HG03280 (cell line): ENCODE measurements around the gene GPR137C.

Experiments
- ATAC-seq: cut with Tn5 transposase; IDR thresholded peaks from one replicate; pipeline ENCODE4 v1.9.1; 2021; ENCODE audit warnings: mild to moderate bottlenecking, moderate library complexity; ENCODE audit not compliant: unreplicated experiment

Gene GPR137C, protein sequence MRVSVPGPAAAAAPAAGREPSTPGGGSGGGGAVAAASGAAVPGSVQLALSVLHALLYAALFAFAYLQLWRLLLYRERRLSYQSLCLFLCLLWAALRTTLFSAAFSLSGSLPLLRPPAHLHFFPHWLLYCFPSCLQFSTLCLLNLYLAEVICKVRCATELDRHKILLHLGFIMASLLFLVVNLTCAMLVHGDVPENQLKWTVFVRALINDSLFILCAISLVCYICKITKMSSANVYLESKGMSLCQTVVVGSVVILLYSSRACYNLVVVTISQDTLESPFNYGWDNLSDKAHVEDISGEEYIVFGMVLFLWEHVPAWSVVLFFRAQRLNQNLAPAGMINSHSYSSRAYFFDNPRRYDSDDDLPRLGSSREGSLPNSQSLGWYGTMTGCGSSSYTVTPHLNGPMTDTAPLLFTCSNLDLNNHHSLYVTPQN

DNA sequence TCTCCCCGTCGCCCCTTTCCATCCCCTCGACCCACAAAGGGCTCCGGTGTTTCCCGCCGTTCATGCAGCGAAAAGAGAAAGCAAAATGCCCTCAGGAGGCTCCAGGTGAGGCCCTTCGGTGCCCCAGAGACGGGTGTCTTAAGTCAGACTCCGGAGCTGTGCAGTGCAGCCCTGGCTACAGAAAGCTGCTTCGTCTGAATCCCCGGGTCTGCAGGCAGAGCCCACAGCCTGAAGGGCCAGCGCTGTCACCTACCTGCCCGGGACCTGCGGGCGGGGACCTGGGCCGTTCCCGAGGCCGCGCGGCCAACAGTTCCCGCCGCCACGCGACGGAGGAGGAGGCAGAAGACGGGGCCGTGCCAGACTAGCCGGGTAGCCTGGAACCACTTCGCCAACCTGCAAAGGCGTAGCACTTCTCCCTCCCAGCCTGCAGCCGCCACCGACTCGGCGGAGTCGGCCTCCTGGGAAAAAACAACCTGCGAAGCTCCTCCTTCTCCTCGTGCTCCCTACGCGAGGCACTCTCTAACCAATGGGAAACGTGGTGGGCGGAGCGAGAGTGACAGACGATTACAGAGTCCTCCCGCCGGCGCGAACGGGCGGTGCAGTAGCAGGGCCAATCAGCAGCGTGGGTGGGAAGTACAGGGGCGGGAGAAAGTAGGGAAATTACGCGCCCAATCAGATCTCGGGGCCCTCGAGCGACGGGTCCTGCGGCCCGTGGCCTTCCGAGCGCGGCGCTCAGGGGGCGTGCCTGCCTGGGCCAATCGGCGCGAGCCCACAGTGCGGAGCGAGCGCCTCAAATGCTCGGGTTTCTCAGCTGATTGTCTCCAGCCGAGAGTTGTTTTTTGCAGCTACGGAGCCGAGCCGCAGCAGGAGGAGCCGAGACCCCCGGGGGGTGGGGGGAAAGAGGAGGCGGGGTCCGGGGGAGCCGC lies at the start of gene GPR137C, which contains the start of gene TXNDC16:
GPR137C (plus strand) TSS at position 774 of the 926 bp plus-strand sequence. CDS start 312 bp downstream, outside the sequence.
TXNDC16 (minus strand) TSS at position 443 of the 926 bp plus-strand sequence. CDS start 8,948 bp downstream, outside the sequence.
- peak; percentile 96 for ATAC-seq

- no peak for ATAC-seq
Observed at GRCh38 chr14:52513249-52513648, 39.4 kb upstream of the GPR137C start.

DNA sequence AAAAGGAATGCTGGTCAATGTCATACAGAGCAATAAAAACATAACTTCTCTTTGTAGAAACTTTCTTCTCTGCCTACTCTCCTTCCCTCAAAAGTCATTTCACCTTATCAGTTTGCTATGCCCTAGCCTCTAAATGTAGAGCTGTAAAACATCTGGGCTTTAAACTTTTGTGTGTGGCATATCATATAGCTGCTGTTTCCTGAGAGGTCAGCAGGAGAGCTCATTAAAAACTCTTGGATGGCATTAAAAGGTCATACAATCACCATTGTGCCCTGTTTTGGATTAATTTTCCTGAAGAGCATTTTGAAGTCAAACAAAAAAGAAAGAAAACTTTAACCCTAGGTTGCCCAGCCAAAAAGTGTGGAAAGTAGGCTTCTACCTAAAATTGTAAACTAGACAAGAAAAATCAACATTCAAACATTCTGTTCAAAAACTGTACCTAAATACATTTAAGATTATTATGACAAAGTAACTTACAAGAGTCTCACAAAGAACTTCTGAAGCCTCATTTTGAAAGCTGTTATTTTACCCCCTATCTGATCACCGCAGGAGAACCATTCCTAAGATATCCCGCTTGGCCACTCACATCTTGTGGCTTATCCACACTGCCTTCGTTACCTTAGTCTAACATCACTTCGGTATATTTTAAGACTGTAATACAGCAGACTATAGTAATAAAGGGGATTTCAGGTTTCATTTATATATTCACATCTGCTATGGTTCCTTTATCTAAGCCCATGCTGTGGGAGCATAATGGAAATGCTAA lies 38.4 kb upstream of the GPR137C start:
- ATAC-seq = no peak

DNA sequence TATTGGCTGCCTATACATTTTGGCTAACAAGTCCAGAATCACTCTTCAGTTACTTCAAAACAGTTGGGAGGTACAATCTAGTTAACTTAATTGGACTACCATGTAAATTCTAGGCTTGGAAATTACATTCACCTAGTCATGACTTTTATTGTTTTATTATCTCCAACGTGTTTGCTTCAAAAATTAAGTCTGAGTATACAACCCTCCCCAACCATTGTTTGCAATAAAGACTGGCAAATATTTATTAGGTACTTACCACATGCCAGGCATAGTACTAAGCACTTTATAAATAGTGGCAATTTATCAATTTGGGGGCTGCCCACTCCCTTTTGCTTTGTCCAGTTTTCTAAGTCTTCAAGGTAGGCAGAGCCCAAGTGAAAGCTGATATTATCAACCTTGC lies 30.6 kb upstream of the GPR137C start:
- ATAC-seq = no peak

DNA sequence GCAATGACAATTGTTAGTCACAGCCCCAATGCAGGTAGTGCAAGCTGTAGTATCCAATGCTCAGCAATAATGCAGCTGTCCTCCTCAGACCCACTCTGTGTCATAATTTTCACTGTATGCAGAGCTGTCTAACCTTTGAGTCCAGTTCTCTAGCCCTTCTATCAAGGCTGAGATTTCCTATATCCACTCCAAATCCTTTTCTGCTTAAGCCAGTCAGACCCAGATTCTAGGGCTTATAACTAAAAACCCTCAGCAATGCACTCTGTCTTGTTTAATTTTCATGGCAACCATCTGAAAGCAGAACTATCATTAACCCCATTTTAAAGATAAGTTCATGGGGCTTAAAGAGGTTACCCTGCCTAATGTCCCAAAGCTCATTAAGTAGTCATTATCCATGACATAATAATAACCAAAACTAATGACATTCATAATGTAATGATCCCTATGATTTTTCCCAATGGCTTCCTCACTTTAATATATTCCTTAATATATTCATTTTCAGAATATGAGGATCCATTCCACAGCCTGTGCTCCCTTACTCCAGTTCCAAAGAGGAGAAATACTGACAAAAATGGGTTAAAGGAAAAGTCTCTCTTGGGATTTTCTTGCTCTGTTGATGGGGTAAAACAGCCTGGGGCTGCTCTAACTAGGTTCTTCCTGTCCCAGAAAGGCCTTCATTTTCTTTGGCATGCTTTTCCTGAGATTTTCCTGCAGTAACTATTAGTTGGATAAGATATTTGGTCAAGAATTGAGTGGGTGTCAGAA lies 29.9 kb upstream of the GPR137C start:
- no peak for ATAC-seq

GRCh38 chr14:52527052-52527451 lies 25.6 kb upstream of the GPR137C start:
- no peak for ATAC-seq

DNA sequence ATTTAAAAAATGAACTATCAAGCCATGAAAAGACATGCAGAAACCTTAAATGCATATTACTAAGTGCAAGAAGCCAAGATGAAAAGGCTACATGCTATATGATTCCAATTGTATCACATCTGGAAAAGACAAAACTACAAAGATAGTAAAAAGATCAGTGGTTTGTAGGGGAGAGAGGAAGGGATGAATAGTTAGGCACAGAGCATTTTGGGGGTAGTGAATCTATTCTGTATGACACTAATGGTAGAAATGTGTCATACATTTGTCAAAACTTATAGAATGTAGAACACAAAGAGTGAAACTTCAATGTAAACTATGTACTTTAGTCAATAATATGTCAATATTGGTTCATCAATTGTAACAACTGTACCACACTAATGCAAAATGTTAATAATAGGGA lies 21.2 kb upstream of the GPR137C start:
- no peak for ATAC-seq

GRCh38 chr14:52536269-52536668 lies 16.4 kb upstream of the GPR137C start:
- ATAC-seq = no peak

- ATAC-seq = no peak
Observed at GRCh38 chr14:52538623-52539022, 14.0 kb upstream of the GPR137C start.

DNA sequence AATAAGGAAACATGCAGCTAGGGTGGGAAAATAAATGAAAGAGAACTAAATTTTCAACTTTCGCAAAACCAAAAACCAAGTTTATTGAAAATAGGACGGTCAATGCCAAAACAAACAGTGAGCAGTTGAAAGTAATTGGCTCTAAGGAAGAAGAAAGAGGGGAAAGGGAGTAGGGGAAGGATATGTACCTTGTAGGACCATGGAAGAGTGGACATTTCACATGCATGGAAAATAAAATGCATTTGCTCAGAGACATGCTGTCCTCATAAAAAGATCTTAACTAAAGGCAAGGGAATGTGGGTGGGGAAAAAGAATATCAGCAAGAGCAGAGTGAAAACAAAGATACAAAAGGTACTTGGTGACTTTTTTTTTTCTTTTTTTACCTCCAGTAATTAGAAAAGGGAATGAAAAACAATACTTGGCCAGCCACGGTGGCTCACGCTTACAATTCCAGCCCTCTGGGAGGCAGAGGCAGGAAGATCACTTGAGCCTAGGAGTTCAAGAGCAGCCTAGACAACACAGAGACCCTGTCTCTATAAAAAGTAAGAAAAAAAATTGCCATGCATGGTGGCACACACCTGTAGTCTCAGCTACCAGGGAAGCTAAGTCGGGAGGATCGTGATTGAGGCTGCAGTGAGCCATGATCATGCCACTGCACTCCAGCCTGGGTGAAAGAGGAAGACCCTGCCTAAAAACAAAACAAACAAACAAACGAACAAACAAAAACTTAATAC lies 6.9 kb upstream of the GPR137C start:
- no peak for ATAC-seq

GRCh38 chr14:52546318-52546670 lies 6.3 kb upstream of the GPR137C start:
- no peak for ATAC-seq

GRCh38 chr14:52547027-52547426 lies 5.6 kb upstream of the GPR137C start:
- ATAC-seq = no peak

DNA sequence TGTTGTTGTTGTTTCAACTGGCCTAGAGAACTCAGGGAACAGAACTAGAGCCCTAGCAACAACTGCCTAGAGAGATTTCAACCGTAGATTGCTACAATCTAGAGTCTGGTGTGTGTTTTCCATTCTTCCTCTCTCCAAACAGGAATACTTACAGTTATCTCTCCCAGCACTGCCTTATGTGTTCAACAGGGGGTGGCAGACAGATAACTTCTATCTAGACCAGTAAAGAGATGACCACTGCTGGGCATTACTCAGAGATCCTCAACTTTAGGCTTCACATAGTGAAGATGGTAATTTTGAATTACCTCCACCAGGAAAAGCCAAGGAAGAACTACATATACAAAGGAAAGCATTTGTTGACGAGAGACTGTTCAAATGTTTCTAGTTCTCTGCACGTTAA lies 5.1 kb upstream of the GPR137C start:
- ATAC-seq = no peak

GRCh38 chr14:52550661-52551060 lies 2.0 kb upstream of the GPR137C start:
- no peak for ATAC-seq

DNA sequence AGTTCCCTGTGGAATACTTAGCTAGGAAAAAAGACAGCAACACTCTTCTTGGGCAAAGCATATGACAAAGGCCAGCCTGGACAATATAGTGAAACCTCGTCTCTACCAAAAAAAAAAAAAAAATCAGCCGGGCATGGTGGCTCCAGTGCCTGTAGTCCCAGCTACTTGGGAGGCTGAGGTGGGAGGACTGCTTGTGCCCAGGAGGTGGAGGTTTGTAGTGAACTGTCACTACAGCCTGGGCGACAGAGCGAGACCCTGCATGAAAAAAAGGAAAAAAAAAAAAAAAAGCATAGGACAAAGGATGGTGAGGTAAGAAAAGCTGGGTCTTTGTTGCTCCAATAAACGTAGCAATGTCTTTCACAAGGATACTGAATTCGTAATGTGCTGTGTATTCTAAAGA lies 1.4 kb upstream of the GPR137C start:
- ATAC-seq = no peak

DNA sequence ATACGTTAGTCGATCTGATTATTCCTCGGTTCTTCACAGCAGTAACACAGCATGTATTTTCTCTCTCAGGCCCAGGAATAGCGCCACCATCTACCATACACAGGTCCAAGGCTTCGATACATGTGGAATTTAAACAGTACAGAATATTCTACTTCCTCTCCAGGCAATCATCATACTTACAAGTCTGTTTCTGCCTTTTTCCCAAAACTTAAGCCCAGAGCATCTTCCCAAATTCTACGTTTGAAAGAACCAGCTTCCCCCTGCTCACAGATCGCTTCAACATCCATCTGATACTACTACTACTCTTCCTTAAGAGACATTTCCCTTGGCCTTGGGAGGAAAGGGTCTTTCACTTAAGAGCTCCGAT lies 957 bp upstream of the GPR137C start:
- no peak for ATAC-seq

GRCh38 chr14:52553002-52553670 lies 500 bp downstream of the GPR137C start:
- ATAC-seq = peak; percentile 10

- ATAC-seq = no peak
Observed at GRCh38 chr14:52553671-52554575, 1.3 kb downstream of the GPR137C start.
